Measurements from ENCODE around the gene ALOX5.
"Not testable (repeated sequence)": the region's sequence is repeated elsewhere in the genome, so short reads cannot be mapped to it uniquely, and the experiment has no call there.

Gene ALOX5

GRCh38 chr10:45410489-45410806 is 36.4 kb downstream of the ALOX5 start:
- no peak overlapping the region for H3K9ac ChIP-seq (ENCODE audit: low read depth, low read length)
- H3K9me3 ChIP-seq (replicated peaks; ENCODE audit: low read length) = no peaks in the 10 kb centered on the region
- no peaks in the 10 kb centered on the region for H3K4me1 ChIP-seq (ENCODE audit: control insufficient read depth, insufficient read depth, low read length)
- H3K4me3 ChIP-seq (ENCODE audit: low read length) = no peak overlapping the region
- H3K4me2 ChIP-seq (ENCODE audit: low read length) = no peak overlapping the region
- H3K36me3 ChIP-seq (ENCODE audit: insufficient read depth, low read length) = no peaks in the 10 kb centered on the region
- peaks cover 21% of the 10 kb centered on the region for H3K27me3 ChIP-seq (ENCODE audit: control insufficient read depth, insufficient read depth, low read length)

GRCh38 chr10:45410807-45411606 is 37.0 kb downstream of the ALOX5 start:
- H3K9ac ChIP-seq (ENCODE audit: low read depth, low read length) = no peak overlapping the region
- H3K4me3 ChIP-seq (ENCODE audit: low read length) = no peak overlapping the region
- no peaks in the 10 kb centered on the region for H3K4me1 ChIP-seq (ENCODE audit: control insufficient read depth, insufficient read depth, low read length)
- H3K4me2 ChIP-seq (ENCODE audit: low read length) = no peak overlapping the region
- H3K36me3 ChIP-seq (ENCODE audit: insufficient read depth, low read length) = no peaks in the 10 kb centered on the region
- H3K27me3 ChIP-seq (ENCODE audit: control insufficient read depth, insufficient read depth, low read length) = peaks cover 16% of the 10 kb centered on the region
- H3K9me3 ChIP-seq (replicated peaks; ENCODE audit: low read length) = no peaks in the 10 kb centered on the region

GRCh38 chr10:45411607-45411940 is 37.6 kb downstream of the ALOX5 start:
- Histone ChIP-seq H3K4me1 (ENCODE audit: control insufficient read depth, insufficient read depth, low read length) (no peaks in the 10 kb centered on the region), H3K4me3 (ENCODE audit: low read length) (no peak overlapping the region), H3K27me3 (ENCODE audit: control insufficient read depth, insufficient read depth, low read length) (peaks cover 17% of the 10 kb centered on the region), H3K36me3 (ENCODE audit: insufficient read depth, low read length) (no peaks in the 10 kb centered on the region), H3K9ac (ENCODE audit: low read depth, low read length) (no peak overlapping the region), H3K9me3 (replicated peaks; ENCODE audit: low read length) (no peaks in the 10 kb centered on the region), H3K4me2 (ENCODE audit: low read length) (no peak overlapping the region)

GRCh38 chr10:45415062-45415461 is 41.0 kb downstream of the ALOX5 start:
- not testable (repeated sequence) for H3K4me1 ChIP-seq (ENCODE audit: control insufficient read depth, insufficient read depth, low read length); H3K4me2 ChIP-seq (ENCODE audit: low read length); H3K4me3 ChIP-seq (ENCODE audit: low read length); H3K36me3 ChIP-seq (ENCODE audit: insufficient read depth, low read length); H3K9me3 ChIP-seq (replicated peaks; ENCODE audit: low read length); H3K9ac ChIP-seq (ENCODE audit: low read depth, low read length)
- peaks cover 21% of the 10 kb centered on the region for H3K27me3 ChIP-seq (ENCODE audit: control insufficient read depth, insufficient read depth, low read length)

GRCh38 chr10:45416603-45417002 is 42.6 kb downstream of the ALOX5 start:
- H3K4me3 ChIP-seq (ENCODE audit: low read length) = no peak overlapping the region
- peaks cover 27% of the 10 kb centered on the region for H3K27me3 ChIP-seq (ENCODE audit: control insufficient read depth, insufficient read depth, low read length)
- H3K9me3 ChIP-seq (replicated peaks; ENCODE audit: low read length) = no peaks in the 10 kb centered on the region
- peaks cover 17% of the 10 kb centered on the region for H3K4me1 ChIP-seq (ENCODE audit: control insufficient read depth, insufficient read depth, low read length)
- no peaks in the 10 kb centered on the region for H3K36me3 ChIP-seq (ENCODE audit: insufficient read depth, low read length)
- no peak overlapping the region for H3K4me2 ChIP-seq (ENCODE audit: low read length)
- no peak overlapping the region for H3K9ac ChIP-seq (ENCODE audit: low read depth, low read length)

GRCh38 chr10:45417746-45418145 is 43.7 kb downstream of the ALOX5 start:
- H3K9ac ChIP-seq (ENCODE audit: low read depth, low read length) = no peak overlapping the region
- no peaks in the 10 kb centered on the region for H3K36me3 ChIP-seq (ENCODE audit: insufficient read depth, low read length)

GRCh38 chr10:45418417-45418848 is 44.4 kb downstream of the ALOX5 start:
- peaks cover 17% of the 10 kb centered on the region for H3K4me1 ChIP-seq (ENCODE audit: control insufficient read depth, insufficient read depth, low read length)
- peak overlapping the region; percentile 76 for H3K4me3 ChIP-seq (ENCODE audit: low read length)
- no peak overlapping the region for H3K9ac ChIP-seq (ENCODE audit: low read depth, low read length)

More at GRCh38 chr10:45417746-45418145, 43.7 kb downstream of the ALOX5 start:
- no peak overlapping the region for H3K4me3 ChIP-seq (ENCODE audit: low read length)
- no peaks in the 10 kb centered on the region for H3K9me3 ChIP-seq (replicated peaks; ENCODE audit: low read length)
- H3K27me3 ChIP-seq (ENCODE audit: control insufficient read depth, insufficient read depth, low read length) = peaks cover 34% of the 10 kb centered on the region
- H3K4me1 ChIP-seq (ENCODE audit: control insufficient read depth, insufficient read depth, low read length) = peaks cover 17% of the 10 kb centered on the region
- H3K4me2 ChIP-seq (ENCODE audit: low read length) = no peak overlapping the region

GRCh38 chr10:45418849-45419675 is 45.0 kb downstream of the ALOX5 start:
- Histone ChIP-seq H3K9me3 (replicated peaks; ENCODE audit: low read length) (no peaks in the 10 kb centered on the region), H3K27me3 (ENCODE audit: control insufficient read depth, insufficient read depth, low read length) (peaks cover 40% of the 10 kb centered on the region), H3K9ac (ENCODE audit: low read depth, low read length) (peak overlapping the region; percentile 58), H3K4me3 (ENCODE audit: low read length) (peak overlapping the region; percentile 76), H3K4me1 (ENCODE audit: control insufficient read depth, insufficient read depth, low read length) (peaks cover 17% of the 10 kb centered on the region), H3K36me3 (ENCODE audit: insufficient read depth, low read length) (no peaks in the 10 kb centered on the region), H3K4me2 (ENCODE audit: low read length) (peak overlapping the region; percentile 94)

More at GRCh38 chr10:45418417-45418848, 44.4 kb downstream of the ALOX5 start:
- peak overlapping the region; percentile 94 for H3K4me2 ChIP-seq (ENCODE audit: low read length)
- H3K36me3 ChIP-seq (ENCODE audit: insufficient read depth, low read length) = no peaks in the 10 kb centered on the region
- no peaks in the 10 kb centered on the region for H3K9me3 ChIP-seq (replicated peaks; ENCODE audit: low read length)
- peaks cover 40% of the 10 kb centered on the region for H3K27me3 ChIP-seq (ENCODE audit: control insufficient read depth, insufficient read depth, low read length)

- Histone ChIP-seq H3K4me1 (ENCODE audit: control insufficient read depth, insufficient read depth, low read length) (peaks cover 17% of the 10 kb centered on the region), H3K4me2 (ENCODE audit: low read length) (peak overlapping the region; percentile 94), H3K4me3 (ENCODE audit: low read length) (peak overlapping the region; percentile 76), H3K27me3 (ENCODE audit: control insufficient read depth, insufficient read depth, low read length) (peaks cover 40% of the 10 kb centered on the region), H3K9me3 (replicated peaks; ENCODE audit: low read length) (no peaks in the 10 kb centered on the region), H3K9ac (ENCODE audit: low read depth, low read length) (peak overlapping the region; percentile 58), H3K36me3 (ENCODE audit: insufficient read depth, low read length) (no peaks in the 10 kb centered on the region)
Measured at GRCh38 chr10:45419676-45420025, 45.6 kb downstream of the ALOX5 start.

GRCh38 chr10:45420453-45421192 is 46.6 kb downstream of the ALOX5 start:
- no peaks in the 10 kb centered on the region for H3K36me3 ChIP-seq (ENCODE audit: insufficient read depth, low read length)
- no peaks in the 10 kb centered on the region for H3K9me3 ChIP-seq (replicated peaks; ENCODE audit: low read length)
- H3K9ac ChIP-seq (ENCODE audit: low read depth, low read length) = no peak overlapping the region
- H3K4me2 ChIP-seq (ENCODE audit: low read length) = peak overlapping the region; percentile 43
- peaks cover 17% of the 10 kb centered on the region for H3K4me1 ChIP-seq (ENCODE audit: control insufficient read depth, insufficient read depth, low read length)
- H3K27me3 ChIP-seq (ENCODE audit: control insufficient read depth, insufficient read depth, low read length) = peaks cover 44% of the 10 kb centered on the region
- no peak overlapping the region for H3K4me3 ChIP-seq (ENCODE audit: low read length)

Data from skeletal muscle satellite cell (primary cell).